GM12878 (cell line): ENCODE measurements around the gene COL6A1.

Source experiments
- CBX3 ChIP-seq: fragments of 200-600 bp; sonication (generic); IDR thresholded peaks from 2 replicates; pipeline ENCODE4 v1.6.1; 2016; ENCODE audit warnings: low read depth, borderline replicate concordance
- FOXM1 ChIP-seq: IDR thresholded peaks from 2 replicates; pipeline ENCODE4 v1.6.1; 2012; ENCODE audit warnings: low read depth, mild to moderate bottlenecking, inconsistent platforms, low read length, moderate library complexity
- GABPA ChIP-seq: IDR thresholded peaks from 2 replicates; pipeline ENCODE4 v1.6.1; 2014; ENCODE audit warnings: antibody characterized with exemption, low read depth, mild to moderate bottlenecking, inconsistent platforms
- MAX ChIP-seq: IDR thresholded peaks from 2 replicates; pipeline ENCODE4 v1.6.1; 2012; ENCODE audit warnings: low read depth, low read length, improper control_type of control experiment
- POLR2A ChIP-seq: IDR thresholded peaks from 2 replicates; pipeline ENCODE4 v1.6.1; 2011; ENCODE audit warnings: low read depth, mild to moderate bottlenecking, low read length
- SREBF2 ChIP-seq: IDR thresholded peaks from 2 replicates; pipeline ENCODE4 v1.6.1; 2012; ENCODE audit warnings: mild to moderate bottlenecking, low read length
- ZZZ3 ChIP-seq: IDR thresholded peaks from 2 replicates; pipeline ENCODE4 v1.6.1; 2011; ENCODE audit warnings: low read depth; ENCODE audit not compliant: control insufficient read depth, insufficient read length
- TF ChIP-seq, protein P1 (sequence below): IDR thresholded peaks from 2 replicates; pipeline ENCODE4 v1.6.1; 2012; ENCODE audit warnings: low read length, inconsistent platforms

GRCh38 chr21:46032100-46032499, 50.5 kb downstream of the COL6A1 start:
- TF ChIP-seq SREBF2, result no peak
- no peak for TF ChIP-seq POLR2A
- no peak for TF ChIP-seq ZZZ3
- TF ChIP-seq FOXM1, result no peak
- TF ChIP-seq MAX, result no peak
- no peak for TF ChIP-seq CBX3
- TF ChIP-seq, protein P1, sequence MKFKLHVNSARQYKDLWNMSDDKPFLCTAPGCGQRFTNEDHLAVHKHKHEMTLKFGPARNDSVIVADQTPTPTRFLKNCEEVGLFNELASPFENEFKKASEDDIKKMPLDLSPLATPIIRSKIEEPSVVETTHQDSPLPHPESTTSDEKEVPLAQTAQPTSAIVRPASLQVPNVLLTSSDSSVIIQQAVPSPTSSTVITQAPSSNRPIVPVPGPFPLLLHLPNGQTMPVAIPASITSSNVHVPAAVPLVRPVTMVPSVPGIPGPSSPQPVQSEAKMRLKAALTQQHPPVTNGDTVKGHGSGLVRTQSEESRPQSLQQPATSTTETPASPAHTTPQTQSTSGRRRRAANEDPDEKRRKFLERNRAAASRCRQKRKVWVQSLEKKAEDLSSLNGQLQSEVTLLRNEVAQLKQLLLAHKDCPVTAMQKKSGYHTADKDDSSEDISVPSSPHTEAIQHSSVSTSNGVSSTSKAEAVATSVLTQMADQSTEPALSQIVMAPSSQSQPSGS, result no peak
- no peak for TF ChIP-seq GABPA
